Measurements from ENCODE around the gene PIK3CG.

Gene PIK3CG

GRCh38 chr7:106858618-106859532, 6.2 kb upstream of the PIK3CG start:
- DNase-seq (ENCODE audit: low read depth in 4 of 4, low spot score in 1 of 4) = no peak

- DNase-seq (ENCODE audit: low read depth in 4 of 4, low spot score in 1 of 4) = no peak
Measured at GRCh38 chr7:106862317-106863089, 2.6 kb upstream of the PIK3CG start.

GRCh38 chr7:106863274-106863997, 1.6 kb upstream of the PIK3CG start:
- DNase-seq (ENCODE audit: low read depth in 4 of 4, low spot score in 1 of 4) = no peak

GRCh38 chr7:106864298-106865081, 592 bp upstream of the PIK3CG start:
- no peak for DNase-seq (ENCODE audit: low read depth in 4 of 4, low spot score in 1 of 4)

GRCh38 chr7:106866298-106867281, 1.5 kb downstream of the PIK3CG start:
- DNase-seq (ENCODE audit: low read depth in 4 of 4, low spot score in 1 of 4) = no peak

GRCh38 chr7:106867641-106868351, 2.7 kb downstream of the PIK3CG start:
- no peak for DNase-seq (ENCODE audit: low read depth in 4 of 4, low spot score in 1 of 4)

- no peak for DNase-seq (ENCODE audit: low read depth in 4 of 4, low spot score in 1 of 4)
Measured at GRCh38 chr7:106868364-106868763, 3.3 kb downstream of the PIK3CG start.

- DNase-seq (ENCODE audit: low read depth in 4 of 4, low spot score in 1 of 4) = no peak
Measured at GRCh38 chr7:106869954-106870353, 4.9 kb downstream of the PIK3CG start.

GRCh38 chr7:106870528-106870927, 5.4 kb downstream of the PIK3CG start:
- no peak for DNase-seq (ENCODE audit: low read depth in 4 of 4, low spot score in 1 of 4)

GRCh38 chr7:106870983-106871410, 5.9 kb downstream of the PIK3CG start:
- no peak for DNase-seq (ENCODE audit: low read depth in 4 of 4, low spot score in 1 of 4)

GRCh38 chr7:106871793-106872571, 6.9 kb downstream of the PIK3CG start:
- no peak for DNase-seq (ENCODE audit: low read depth in 4 of 4, low spot score in 1 of 4)

GRCh38 chr7:106872763-106873162, 7.7 kb downstream of the PIK3CG start:
- DNase-seq (ENCODE audit: low read depth in 4 of 4, low spot score in 1 of 4) = no peak

- DNase-seq (ENCODE audit: low read depth in 4 of 4, low spot score in 1 of 4) = no peak
Measured at GRCh38 chr7:106874076-106874475, 9.0 kb downstream of the PIK3CG start.

- DNase-seq (ENCODE audit: low read depth in 4 of 4, low spot score in 1 of 4) = no peak
Measured at GRCh38 chr7:106875508-106875907, 10.4 kb downstream of the PIK3CG start.

GRCh38 chr7:106878748-106879439, 13.8 kb downstream of the PIK3CG start:
- DNase-seq (ENCODE audit: low read depth in 4 of 4, low spot score in 1 of 4) = no peak

GRCh38 chr7:106881984-106882383, 16.9 kb downstream of the PIK3CG start:
- DNase-seq (ENCODE audit: low read depth in 4 of 4, low spot score in 1 of 4) = no peak

- DNase-seq (ENCODE audit: low read depth in 4 of 4, low spot score in 1 of 4) = no peak
Measured at GRCh38 chr7:106883456-106884026, 18.5 kb downstream of the PIK3CG start.
